ENCODE data around the gene ARL8A. TPM values are rescaled to one million over a fixed set of nuclear protein-coding genes. Genes with fewer than 3 reads are reported as not detected.

ARL8A gene
- total RNA-seq, 4 donors from 2014 or later: 36.5 to 68.4 (median 41.3) TPM

GRCh38 chr1:202127061-202127460, 17.5 kb downstream of the ARL8A start:
- TF ChIP-seq POLR2A (IDR thresholded peaks at IDR 0.05) (no peak), CTCF (IDR thresholded peaks at IDR 0.05) (no peak)
- no peak for DNase-seq (ENCODE audit: low spot score in 2 of 2)
- WGBS, 2 donors: 84 to 86% methylated on average over 6 of the region's 6 CpGs
- no peak overlapping the region for H3K4me3 ChIP-seq (ENCODE audit: low read depth, poor library complexity, severe bottlenecking)
- intact Hi-C loops (cut with DNase I; ENCODE audit: low total_unique reads): no loop called here

- intact Hi-C loops (cut with DNase I; ENCODE audit: low total_unique reads): no loop called here
- no peak overlapping the region for H3K4me3 ChIP-seq (ENCODE audit: low read depth, poor library complexity, severe bottlenecking)
- 58 to 62% methylated on average over 9 of the region's 9 CpGs for WGBS, 2 donors
- TF ChIP-seq CTCF (IDR thresholded peaks at IDR 0.05) (no peak), POLR2A (IDR thresholded peaks at IDR 0.05) (no peak)
- DNase-seq (ENCODE audit: low spot score in 2 of 2): no peak
Measured at GRCh38 chr1:202126426-202126825, 18.1 kb downstream of the ARL8A start.

- intact Hi-C loops (cut with DNase I; ENCODE audit: low total_unique reads): no loop called here
- H3K4me3 ChIP-seq (ENCODE audit: low read depth, poor library complexity, severe bottlenecking): no peak overlapping the region
- TF ChIP-seq CTCF (IDR thresholded peaks at IDR 0.05) (no peak), POLR2A (IDR thresholded peaks at IDR 0.05) (no peak)
- WGBS, 2 donors: 92 to 94% methylated on average over 8 of the region's 8 CpGs
- DNase-seq (ENCODE audit: low spot score in 2 of 2): no peak
Measured at GRCh38 chr1:202125611-202126010, 18.9 kb downstream of the ARL8A start.

- WGBS, 2 donors: 91 to 92% methylated on average over 7 of the region's 7 CpGs
- TF ChIP-seq CTCF (IDR thresholded peaks at IDR 0.05): no peak
- intact Hi-C loops (cut with DNase I; ENCODE audit: low total_unique reads): no loop called here
- no peak overlapping the region for H3K4me3 ChIP-seq (ENCODE audit: low read depth, poor library complexity, severe bottlenecking)
- DNase-seq (ENCODE audit: low spot score in 2 of 2): no peak
Measured at GRCh38 chr1:202124142-202124541, 20.4 kb downstream of the ARL8A start.

- no peak overlapping the region for H3K4me3 ChIP-seq (ENCODE audit: low read depth, poor library complexity, severe bottlenecking)
- intact Hi-C loops (cut with DNase I; ENCODE audit: low total_unique reads): no loop called here
- TF ChIP-seq CTCF (IDR thresholded peaks at IDR 0.05) (no peak), POLR2A (IDR thresholded peaks at IDR 0.05) (no peak)
- no peak for DNase-seq (ENCODE audit: low spot score in 2 of 2)
- 86% methylated on average over 10 of the region's 10 CpGs for WGBS, 2 donors
Measured at GRCh38 chr1:202123336-202123813, 21.2 kb downstream of the ARL8A start.

- H3K4me3 ChIP-seq (ENCODE audit: low read depth, poor library complexity, severe bottlenecking): no peak within 1 kb of the TSS
- intact Hi-C loops (cut with DNase I; ENCODE audit: low total_unique reads): no loop called here
- DNase-seq (ENCODE audit: low spot score in 2 of 2): no peak
- 66 to 74% methylated on average over 18 to 19 of the region's 19 CpGs for WGBS, 2 donors
- TF ChIP-seq CTCF (IDR thresholded peaks at IDR 0.05) (no peak), POLR2A (IDR thresholded peaks at IDR 0.05) (no peak)
Measured at GRCh38 chr1:202122639-202123335, 21.8 kb downstream of the ARL8A start, which contains the start of gene GPR37L1. Gene GPR37L1 (plus strand): TSS chr1:202122917. CDS start chr1:202122964, 47 bp downstream.

Data from lower leg skin (tissue), 4 donors.